ENCODE measurements around the gene MBIP. TPM values are rescaled to one million over a fixed set of nuclear protein-coding genes. Genes with fewer than 3 reads are reported as not detected.
"Not testable (repeated sequence)": the region's sequence is repeated elsewhere in the genome, so short reads cannot be mapped to it uniquely, and the experiment has no call there.

The MBIP gene
- polyA plus RNA-seq, 4 donors: 12.9 to 30.8 (median 22.0) TPM

GRCh38 chr14:36346052-36346451 lies 25.6 kb upstream of the MBIP start:
- no peaks in the 10 kb centered on the region for H3K9me3 ChIP-seq (ENCODE audit: control insufficient read depth in 2 of 2, insufficient read depth in 1 of 2, low read depth in 1 of 2, low read length in 1 of 2)
- 24 to 62% (median 46%) methylated on average over 2 of the region's 2 CpGs for WGBS, 3 donors
- no peak for DNase-seq
- H3K36me3 ChIP-seq (ENCODE audit: control insufficient read depth in 3 of 3, insufficient read depth in 2 of 3, low read depth in 1 of 3, low read length in 3 of 3): no peaks in the 10 kb centered on the region
- FAIRE-seq: no peak
- no peaks in the 10 kb centered on the region for H3K4me1 ChIP-seq (ENCODE audit: control insufficient read depth in 3 of 3, insufficient read depth in 2 of 3, low read depth in 1 of 3, low read length in 2 of 3)
- no peak overlapping the region for H3K27ac ChIP-seq (ENCODE audit: low read depth in 1 of 3, low read length in 2 of 3)
- no peak overlapping the region for H3K4me3 ChIP-seq (ENCODE audit: low read depth in 1 of 3, low read length in 3 of 3)
- peaks cover 0 to 3% (median 0%) of the 10 kb centered on the region in 3 donors for H3K27me3 ChIP-seq (ENCODE audit: control insufficient read depth in 3 of 3, insufficient read depth in 3 of 3, low read length in 3 of 3)

- H3K9me3 ChIP-seq (ENCODE audit: control insufficient read depth in 2 of 2, insufficient read depth in 1 of 2, low read depth in 1 of 2, low read length in 1 of 2): no peaks in the 10 kb centered on the region
- peaks cover 0 to 3% (median 0%) of the 10 kb centered on the region in 3 donors for H3K27me3 ChIP-seq (ENCODE audit: control insufficient read depth in 3 of 3, insufficient read depth in 3 of 3, low read length in 3 of 3)
- H3K36me3 ChIP-seq (ENCODE audit: control insufficient read depth in 3 of 3, insufficient read depth in 2 of 3, low read depth in 1 of 3, low read length in 3 of 3): no peaks in the 10 kb centered on the region
- H3K27ac ChIP-seq (ENCODE audit: low read depth in 1 of 3, low read length in 2 of 3): no peak overlapping the region
- no peaks in the 10 kb centered on the region for H3K4me1 ChIP-seq (ENCODE audit: control insufficient read depth in 3 of 3, insufficient read depth in 2 of 3, low read depth in 1 of 3, low read length in 2 of 3)
- no peak overlapping the region for H3K4me3 ChIP-seq (ENCODE audit: low read depth in 1 of 3, low read length in 3 of 3)
- DNase-seq: no peak
- 33 to 71% (median 54%) methylated on average over 2 of the region's 2 CpGs for WGBS, 3 donors
- FAIRE-seq: no peak
These were observed 23.8 kb upstream of the MBIP start for GRCh38 chr14:36344211-36344610.

- not testable (repeated sequence) for H3K4me1 ChIP-seq (ENCODE audit: control insufficient read depth in 3 of 3, insufficient read depth in 2 of 3, low read depth in 1 of 3, low read length in 2 of 3); DNase-seq; H3K4me3 ChIP-seq (ENCODE audit: low read depth in 1 of 3, low read length in 3 of 3); H3K36me3 ChIP-seq (ENCODE audit: control insufficient read depth in 3 of 3, insufficient read depth in 2 of 3, low read depth in 1 of 3, low read length in 3 of 3); H3K27me3 ChIP-seq (ENCODE audit: control insufficient read depth in 3 of 3, insufficient read depth in 3 of 3, low read length in 3 of 3); H3K27ac ChIP-seq (ENCODE audit: low read depth in 1 of 3, low read length in 2 of 3); FAIRE-seq; H3K9me3 ChIP-seq (ENCODE audit: control insufficient read depth in 2 of 2, insufficient read depth in 1 of 2, low read depth in 1 of 2, low read length in 1 of 2)
- WGBS, 3 donors: 67 to 78% (median 74%) methylated on average over 5 of the region's 5 CpGs
These were observed 21.4 kb upstream of the MBIP start for GRCh38 chr14:36341811-36342210.

- DNase-seq (no peak), FAIRE-seq (no peak)
- no peak overlapping the region for H3K27ac ChIP-seq (ENCODE audit: low read depth in 1 of 3, low read length in 2 of 3)
These were observed 19.9 kb upstream of the MBIP start for GRCh38 chr14:36340276-36340890.

DNA sequence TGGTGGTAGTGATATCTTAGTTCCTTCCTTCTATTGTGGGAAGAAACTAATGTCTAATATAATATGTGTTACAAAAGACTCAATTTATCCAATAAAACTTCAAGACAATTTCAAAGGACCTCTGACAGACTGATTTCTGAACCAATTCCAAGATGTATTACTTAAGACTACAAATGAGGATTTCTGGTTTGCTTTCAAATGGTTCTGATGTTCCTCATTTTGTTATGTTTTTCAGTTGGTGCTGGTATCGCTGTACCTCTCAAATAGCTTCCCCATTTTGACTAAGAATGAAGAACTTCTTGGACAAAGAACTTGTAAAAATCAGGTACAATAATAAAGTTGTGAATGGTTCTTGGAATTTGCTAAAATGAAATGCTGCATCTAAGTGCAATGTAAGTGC lies 19.4 kb upstream of the MBIP start:
- Histone ChIP-seq H3K4me1 (ENCODE audit: control insufficient read depth in 3 of 3, insufficient read depth in 2 of 3, low read depth in 1 of 3, low read length in 2 of 3) (no peaks in the 10 kb centered on the region), H3K27me3 (ENCODE audit: control insufficient read depth in 3 of 3, insufficient read depth in 3 of 3, low read length in 3 of 3) (no peaks in the 10 kb centered on the region), H3K36me3 (ENCODE audit: control insufficient read depth in 3 of 3, insufficient read depth in 2 of 3, low read depth in 1 of 3, low read length in 3 of 3) (no peaks in the 10 kb centered on the region), H3K27ac (ENCODE audit: low read depth in 1 of 3, low read length in 2 of 3) (no peak overlapping the region), H3K9me3 (ENCODE audit: control insufficient read depth in 2 of 2, insufficient read depth in 1 of 2, low read depth in 1 of 2, low read length in 1 of 2) (no peaks in the 10 kb centered on the region), H3K4me3 (ENCODE audit: low read depth in 1 of 3, low read length in 3 of 3) (no peak overlapping the region)
- FAIRE-seq (no peak), DNase-seq (no peak)
- WGBS, 3 donors: 55 to 85% (median 63%) methylated on average over 1 of the region's 1 CpG

More at GRCh38 chr14:36340276-36340890, 19.9 kb upstream of the MBIP start:
- Histone ChIP-seq H3K4me1 (ENCODE audit: control insufficient read depth in 3 of 3, insufficient read depth in 2 of 3, low read depth in 1 of 3, low read length in 2 of 3) (no peaks in the 10 kb centered on the region), H3K4me3 (ENCODE audit: low read depth in 1 of 3, low read length in 3 of 3) (no peak overlapping the region), H3K36me3 (ENCODE audit: control insufficient read depth in 3 of 3, insufficient read depth in 2 of 3, low read depth in 1 of 3, low read length in 3 of 3) (no peaks in the 10 kb centered on the region), H3K27me3 (ENCODE audit: control insufficient read depth in 3 of 3, insufficient read depth in 3 of 3, low read length in 3 of 3) (no peaks in the 10 kb centered on the region), H3K9me3 (ENCODE audit: control insufficient read depth in 2 of 2, insufficient read depth in 1 of 2, low read depth in 1 of 2, low read length in 1 of 2) (no peaks in the 10 kb centered on the region)

- Histone ChIP-seq H3K36me3 (ENCODE audit: control insufficient read depth in 3 of 3, insufficient read depth in 2 of 3, low read depth in 1 of 3, low read length in 3 of 3) (no peaks in the 10 kb centered on the region), H3K27me3 (ENCODE audit: control insufficient read depth in 3 of 3, insufficient read depth in 3 of 3, low read length in 3 of 3) (peaks cover 0 to 4% (median 2%) of the 10 kb centered on the region in 3 donors), H3K27ac (ENCODE audit: low read depth in 1 of 3, low read length in 2 of 3) (no peak overlapping the region), H3K4me3 (ENCODE audit: low read depth in 1 of 3, low read length in 3 of 3) (no peak overlapping the region), H3K4me1 (ENCODE audit: control insufficient read depth in 3 of 3, insufficient read depth in 2 of 3, low read depth in 1 of 3, low read length in 2 of 3) (no peaks in the 10 kb centered on the region), H3K9me3 (ENCODE audit: control insufficient read depth in 2 of 2, insufficient read depth in 1 of 2, low read depth in 1 of 2, low read length in 1 of 2) (no peaks in the 10 kb centered on the region)
- no peak for FAIRE-seq
- DNase-seq: no peak
- 78 to 84% (median 78%) methylated on average over 4 of the region's 4 CpGs for WGBS, 3 donors
These were observed 12.7 kb upstream of the MBIP start for GRCh38 chr14:36333119-36333518.

DNA sequence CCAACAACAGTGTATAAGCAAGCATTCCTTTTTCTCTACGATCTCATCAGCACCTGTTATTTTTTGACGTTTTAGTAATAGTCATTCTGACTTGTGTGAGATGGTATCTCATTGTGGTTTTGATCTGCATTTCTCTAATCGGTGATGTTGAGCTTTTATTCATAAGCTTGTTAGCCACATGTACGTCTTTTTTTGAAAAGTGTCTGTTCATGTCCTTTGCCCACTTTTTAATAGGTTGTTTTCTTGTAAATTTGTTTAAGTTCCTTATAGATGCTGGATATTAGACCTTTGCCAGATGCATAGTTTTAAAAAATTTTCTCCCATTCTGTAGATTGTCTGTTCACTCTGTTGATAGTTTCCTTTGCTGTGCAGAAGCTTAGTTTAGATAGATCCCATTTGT lies 7.1 kb upstream of the MBIP start:
- DNase-seq; H3K4me3 ChIP-seq (ENCODE audit: low read depth in 1 of 3, low read length in 3 of 3); H3K4me1 ChIP-seq (ENCODE audit: control insufficient read depth in 3 of 3, insufficient read depth in 2 of 3, low read depth in 1 of 3, low read length in 2 of 3); H3K27me3 ChIP-seq (ENCODE audit: control insufficient read depth in 3 of 3, insufficient read depth in 3 of 3, low read length in 3 of 3); H3K27ac ChIP-seq (ENCODE audit: low read depth in 1 of 3, low read length in 2 of 3); H3K36me3 ChIP-seq (ENCODE audit: control insufficient read depth in 3 of 3, insufficient read depth in 2 of 3, low read depth in 1 of 3, low read length in 3 of 3); H3K9me3 ChIP-seq (ENCODE audit: control insufficient read depth in 2 of 2, insufficient read depth in 1 of 2, low read depth in 1 of 2, low read length in 1 of 2); FAIRE-seq: not testable (repeated sequence)
- 76 to 91% (median 82%) methylated on average over 4 of the region's 4 CpGs for WGBS, 3 donors

DNA sequence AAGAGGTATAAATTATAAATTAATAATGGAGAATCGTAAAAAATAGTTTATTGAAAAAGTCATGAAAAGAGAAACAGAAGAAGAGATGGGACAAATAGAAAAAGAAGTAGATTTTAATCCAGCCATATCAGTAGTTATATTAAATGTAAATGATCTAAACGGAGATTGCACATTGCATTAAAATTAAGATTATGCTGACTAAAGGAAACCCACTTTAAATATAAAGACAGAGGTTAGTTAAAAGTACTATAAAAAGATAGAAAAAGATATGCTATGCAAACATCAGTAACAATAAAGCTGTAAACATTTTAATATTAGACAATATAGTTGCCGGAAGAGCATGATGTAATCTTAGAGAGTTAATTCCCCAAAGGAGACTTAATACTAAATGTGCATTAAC lies 5.4 kb upstream of the MBIP start:
- 64 to 79% (median 72%) methylated on average over 3 of the region's 3 CpGs for WGBS, 3 donors
- no peak overlapping the region for H3K4me3 ChIP-seq (ENCODE audit: low read depth in 1 of 3, low read length in 3 of 3)
- H3K4me1 ChIP-seq (ENCODE audit: control insufficient read depth in 3 of 3, insufficient read depth in 2 of 3, low read depth in 1 of 3, low read length in 2 of 3): no peaks in the 10 kb centered on the region
- peaks cover 0 to 2% (median 0%) of the 10 kb centered on the region in 3 donors for H3K27me3 ChIP-seq (ENCODE audit: control insufficient read depth in 3 of 3, insufficient read depth in 3 of 3, low read length in 3 of 3)
- H3K36me3 ChIP-seq (ENCODE audit: control insufficient read depth in 3 of 3, insufficient read depth in 2 of 3, low read depth in 1 of 3, low read length in 3 of 3): no peaks in the 10 kb centered on the region
- H3K27ac ChIP-seq (ENCODE audit: low read depth in 1 of 3, low read length in 2 of 3): no peak overlapping the region
- no peaks in the 10 kb centered on the region for H3K9me3 ChIP-seq (ENCODE audit: control insufficient read depth in 2 of 2, insufficient read depth in 1 of 2, low read depth in 1 of 2, low read length in 1 of 2)
- DNase-seq (no peak), FAIRE-seq (no peak)

DNA sequence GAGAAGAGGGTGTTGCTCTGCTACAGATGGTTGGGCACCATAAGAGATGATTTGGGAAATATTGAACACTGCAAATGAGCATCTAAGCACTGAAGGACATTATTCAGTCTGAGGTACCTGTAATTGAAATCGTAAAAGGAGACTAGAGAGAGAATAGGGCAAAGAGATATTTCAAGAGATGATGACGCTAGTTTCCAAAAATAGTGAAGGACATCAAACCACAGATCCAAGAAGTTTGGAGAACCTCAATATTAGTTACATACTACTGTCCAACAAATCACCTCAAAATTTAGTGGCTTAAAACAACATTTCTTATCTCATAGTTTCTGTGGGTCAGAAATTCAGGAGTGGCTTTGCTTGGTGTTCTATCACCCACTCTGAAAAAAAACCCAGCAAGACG lies 4.5 kb upstream of the MBIP start:
- Histone ChIP-seq H3K4me1 (ENCODE audit: control insufficient read depth in 3 of 3, insufficient read depth in 2 of 3, low read depth in 1 of 3, low read length in 2 of 3) (no peaks in the 10 kb centered on the region), H3K9me3 (ENCODE audit: control insufficient read depth in 2 of 2, insufficient read depth in 1 of 2, low read depth in 1 of 2, low read length in 1 of 2) (no peaks in the 10 kb centered on the region), H3K27me3 (ENCODE audit: control insufficient read depth in 3 of 3, insufficient read depth in 3 of 3, low read length in 3 of 3) (peaks cover 0 to 2% (median 0%) of the 10 kb centered on the region in 3 donors), H3K27ac (ENCODE audit: low read depth in 1 of 3, low read length in 2 of 3) (no peak overlapping the region), H3K4me3 (ENCODE audit: low read depth in 1 of 3, low read length in 3 of 3) (no peak overlapping the region), H3K36me3 (ENCODE audit: control insufficient read depth in 3 of 3, insufficient read depth in 2 of 3, low read depth in 1 of 3, low read length in 3 of 3) (no peaks in the 10 kb centered on the region)
- WGBS, 3 donors: 73 to 83% (median 77%) methylated on average over 3 of the region's 3 CpGs
- FAIRE-seq: no peak
- no peak for DNase-seq

Measured in small intestine (tissue), 7 donors.